DOHH2 (cell line): ENCODE results near the gene ZNF106.

Experiments
- H3F3A ChIP-seq: fragments of 200-600 bp; sonication (generic), shearing (Covaris generic); 2 replicates; pipeline ENCODE4 v1.6.0; 2016; ENCODE audit warnings: antibody characterized with exemption, mild to moderate bottlenecking; ENCODE audit not compliant: control insufficient read depth, insufficient read depth
- H3K27ac ChIP-seq: fragments of 200-600 bp; sonication (generic); 2 replicates; pipeline ENCODE4 v1.5.1; 2014; ENCODE audit warnings: low read depth, mild to moderate bottlenecking, low read length, moderate library complexity
- H3K27me3 ChIP-seq: fragments of 200-600 bp; sonication (generic); 2 replicates; pipeline ENCODE4 v1.6.1; 2014; ENCODE audit warnings: mild to moderate bottlenecking, low read length, mixed read lengths; ENCODE audit not compliant: control insufficient read depth
- H3K36me3 ChIP-seq: fragments of 200-600 bp; sonication (generic); 2 replicates; pipeline ENCODE4 v1.6.1; 2014; ENCODE audit warnings: mild to moderate bottlenecking, low read length, moderate library complexity, mixed read lengths; ENCODE audit not compliant: control insufficient read depth
- H3K4me1 ChIP-seq: fragments of 200-600 bp; sonication (generic); 2 replicates; pipeline ENCODE4 v1.6.1; 2014; ENCODE audit warnings: mild to moderate bottlenecking, low read length, mixed read lengths; ENCODE audit not compliant: control insufficient read depth
- H3K4me2 ChIP-seq: fragments of 200-600 bp; sonication (generic); 2 replicates; pipeline ENCODE4 v1.6.0; 2014; ENCODE audit warnings: mild to moderate bottlenecking, low read length, moderate library complexity
- H3K4me3 ChIP-seq: fragments of 200-600 bp; sonication (generic); 2 replicates; pipeline ENCODE4 v1.5.1; 2014; ENCODE audit warnings: mild to moderate bottlenecking, low read length, mixed read lengths
- H3K79me2 ChIP-seq: fragments of 200-600 bp; sonication (generic); 2 replicates; pipeline ENCODE4 v1.6.1; 2014; ENCODE audit warnings: mild to moderate bottlenecking, low read length, mixed read lengths; ENCODE audit not compliant: control insufficient read depth
- H3K9me2 ChIP-seq: fragments of 200-600 bp; sonication (generic); replicated peaks from 2 replicates; pipeline ENCODE4 v1.6.1; 2014; ENCODE audit warnings: mild to moderate bottlenecking, low read length, mixed read lengths; ENCODE audit not compliant: control insufficient read depth
- H3K9me3 ChIP-seq: fragments of 200-600 bp; sonication (generic); 2 replicates; pipeline ENCODE4 v1.6.1; 2014; ENCODE audit warnings: antibody characterized with exemption, low read length, mixed read lengths; ENCODE audit not compliant: control insufficient read depth, insufficient read depth
- H4K20me1 ChIP-seq: fragments of 200-600 bp; sonication (generic); 2 replicates; pipeline ENCODE4 v1.6.0; 2014; ENCODE audit warnings: low read depth, mild to moderate bottlenecking, antibody characterized with exemption, low read length, moderate library complexity; ENCODE audit not compliant: control insufficient read depth, insufficient read depth
- EZH2phosphoT487 ChIP-seq: fragments of 200-600 bp; sonication (generic); IDR thresholded peaks from 2 replicates; pipeline ENCODE4 v1.6.1; 2017; ENCODE audit warnings: borderline replicate concordance, mild to moderate bottlenecking, antibody characterized with exemption, low read length, moderate library complexity, mixed read lengths
- TF ChIP-seq, protein P1 (sequence below): fragments of 200-600 bp; sonication (generic); IDR thresholded peaks from one replicate; pipeline ENCODE4 v1.5.1; 2014; ENCODE audit warnings: antibody characterized with exemption, mild to moderate bottlenecking, low read depth, low read length; ENCODE audit not compliant: poor library complexity, severe bottlenecking

The ZNF106 gene

GRCh38 chr15:42490671-42491538 lies at the start of gene ZNF106:
TSS of gene ZNF106 (minus strand) at chr15:42491141. CDS start at chr15:42472289, 18,852 bp downstream.
- H3K79me2 ChIP-seq: peaks cover 55% of the 10 kb centered on the region
- peak within 1 kb of the TSS; percentile 96 for H3K4me2 ChIP-seq
- no peaks in the 10 kb centered on the region for H3K27me3 ChIP-seq
- H4K20me1 ChIP-seq: no peaks in the 10 kb centered on the region
- no peaks in the 10 kb centered on the region for H3K9me3 ChIP-seq
- H3K4me1 ChIP-seq: peaks cover 45% of the 10 kb centered on the region
- H3K4me3 ChIP-seq: peak within 1 kb of the TSS; percentile 92
- no peak for TF ChIP-seq EZH2phosphoT487
- TF ChIP-seq, protein P1, sequence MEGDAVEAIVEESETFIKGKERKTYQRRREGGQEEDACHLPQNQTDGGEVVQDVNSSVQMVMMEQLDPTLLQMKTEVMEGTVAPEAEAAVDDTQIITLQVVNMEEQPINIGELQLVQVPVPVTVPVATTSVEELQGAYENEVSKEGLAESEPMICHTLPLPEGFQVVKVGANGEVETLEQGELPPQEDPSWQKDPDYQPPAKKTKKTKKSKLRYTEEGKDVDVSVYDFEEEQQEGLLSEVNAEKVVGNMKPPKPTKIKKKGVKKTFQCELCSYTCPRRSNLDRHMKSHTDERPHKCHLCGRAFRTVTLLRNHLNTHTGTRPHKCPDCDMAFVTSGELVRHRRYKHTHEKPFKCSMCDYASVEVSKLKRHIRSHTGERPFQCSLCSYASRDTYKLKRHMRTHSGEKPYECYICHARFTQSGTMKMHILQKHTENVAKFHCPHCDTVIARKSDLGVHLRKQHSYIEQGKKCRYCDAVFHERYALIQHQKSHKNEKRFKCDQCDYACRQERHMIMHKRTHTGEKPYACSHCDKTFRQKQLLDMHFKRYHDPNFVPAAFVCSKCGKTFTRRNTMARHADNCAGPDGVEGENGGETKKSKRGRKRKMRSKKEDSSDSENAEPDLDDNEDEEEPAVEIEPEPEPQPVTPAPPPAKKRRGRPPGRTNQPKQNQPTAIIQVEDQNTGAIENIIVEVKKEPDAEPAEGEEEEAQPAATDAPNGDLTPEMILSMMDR: peak; percentile 48
- H3F3A ChIP-seq: peaks cover 7% of the 10 kb centered on the region; the same call in 1 of the 2 replicates
- H3K36me3 ChIP-seq: peaks cover 4% of the 10 kb centered on the region
- peak within 1 kb of the TSS; percentile 85 for H3K27ac ChIP-seq
- H3K9me2 ChIP-seq: no peaks in the 10 kb centered on the region

DNA sequence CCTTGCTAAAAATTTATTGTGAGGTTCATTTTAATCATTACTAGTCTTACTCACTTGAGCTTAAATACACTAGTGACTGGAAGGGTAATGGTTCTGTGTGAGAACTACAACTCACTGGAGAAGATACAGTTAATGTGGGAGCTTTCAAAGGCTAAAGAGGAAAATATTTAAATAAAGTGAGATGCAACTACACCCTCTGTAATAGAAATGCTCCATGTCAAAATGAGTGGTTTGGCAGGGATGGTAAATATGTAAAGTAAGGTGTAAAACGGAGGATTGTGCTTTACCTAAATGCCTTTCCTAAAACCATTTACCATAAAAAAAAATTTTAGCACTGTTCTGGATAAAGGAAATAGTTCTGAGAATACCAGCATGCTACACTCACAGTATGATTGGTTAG lies 42.3 kb upstream of the ZNF106 start:
- H3K79me2 ChIP-seq: no peaks in the 10 kb centered on the region
- no peaks in the 10 kb centered on the region for H4K20me1 ChIP-seq
- H3K9me3 ChIP-seq: no peaks in the 10 kb centered on the region
- peaks cover 50% of the 10 kb centered on the region for H3K36me3 ChIP-seq
- TF ChIP-seq EZH2phosphoT487: no peak
- TF ChIP-seq, protein P1: no peak
- H3F3A ChIP-seq: 0 out of 2 replicates have a peak, but pooled peaks cover 2% of the 10 kb centered on the region
- H3K9me2 ChIP-seq: no peaks in the 10 kb centered on the region
- no peaks in the 10 kb centered on the region for H3K27me3 ChIP-seq
- H3K4me1 ChIP-seq: no peaks in the 10 kb centered on the region
- no peak overlapping the region for H3K27ac ChIP-seq
- no peak overlapping the region for H3K4me2 ChIP-seq
- H3K4me3 ChIP-seq: no peak overlapping the region

- H3K9me3 ChIP-seq: no peaks in the 10 kb centered on the region
- no peak overlapping the region for H3K4me2 ChIP-seq
- no peak overlapping the region for H3K27ac ChIP-seq
- no peaks in the 10 kb centered on the region for H3K4me1 ChIP-seq
- H3F3A ChIP-seq: 0 out of 2 replicates have a peak, but pooled peaks cover 2% of the 10 kb centered on the region
- TF ChIP-seq, protein P1: no peak
- TF ChIP-seq EZH2phosphoT487: no peak
- peaks cover 52% of the 10 kb centered on the region for H3K36me3 ChIP-seq
- no peaks in the 10 kb centered on the region for H4K20me1 ChIP-seq
- H3K4me3 ChIP-seq: no peak overlapping the region
- H3K27me3 ChIP-seq: no peaks in the 10 kb centered on the region
- H3K79me2 ChIP-seq: no peaks in the 10 kb centered on the region
- no peaks in the 10 kb centered on the region for H3K9me2 ChIP-seq
These were observed 38.0 kb upstream of the ZNF106 start for GRCh38 chr15:42528970-42529369.
